WTC11 (cell line): ENCODE results near the gene SYTL2. TPM values are rescaled to one million over a fixed set of nuclear protein-coding genes. Genes with fewer than 3 reads are reported as not detected.

ENCODE experiments used
- ATAC-seq: fragments of 200-7000 bp; cut with Tn5 transposase; 2 replicates; pipeline ENCODE4 v1.10.0; 2021; ENCODE audit warnings: mild to moderate bottlenecking, moderate library complexity
- CTCF ChIA-PET: fragments of 300-600 bp; sonication (Branson Sonifier 250); formaldehyde crosslinking; loops from one replicate; lab custom pipeline; 2021; ENCODE audit warnings: antibody characterized with exemption; lab: Charles Lee
- POLR2A ChIA-PET: fragments of 350-600 bp; sonication (Branson Sonifier 250); formaldehyde crosslinking; loops from one replicate; lab custom pipeline; 2021; ENCODE audit warnings: antibody characterized with exemption; lab: Charles Lee
- DNase-seq: peaks from one replicate; pipeline ENCODE4 v3.0.0; 2021; ENCODE audit warnings: low spot score
- H3K27ac Mint-ChIP-seq: 2 replicates; pipeline ENCODE4 v1.8.0; 2021; ENCODE audit warnings: mixed read lengths
- H3K27me3 Mint-ChIP-seq: 2 replicates; pipeline ENCODE4 v1.8.0; 2021; ENCODE audit warnings: low read depth, mild to moderate bottlenecking, moderate library complexity, mixed read lengths
- H3K36me3 Mint-ChIP-seq: 2 replicates; pipeline ENCODE4 v1.8.0; 2021; ENCODE audit warnings: mixed read lengths
- H3K4me1 Mint-ChIP-seq: 2 replicates; pipeline ENCODE4 v1.8.0; 2022; ENCODE audit warnings: mixed read lengths
- H3K4me3 Mint-ChIP-seq: 2 replicates; pipeline ENCODE4 v1.8.0; 2021; ENCODE audit warnings: mild to moderate bottlenecking, moderate library complexity, mixed read lengths
- H3K9me3 Mint-ChIP-seq: 2 replicates; pipeline ENCODE4 v1.8.0; 2021; ENCODE audit warnings: mixed read lengths
- AR ChIP-seq: fragments of 250-450 bp; sonication (Bioruptor Pico); IDR thresholded peaks from 2 replicates; pipeline ENCODE4 v1.9.0; 2021; ENCODE audit warnings: mild to moderate bottlenecking
- CDX4 ChIP-seq: fragments of 250-450 bp; sonication (Bioruptor Pico); IDR thresholded peaks from 2 replicates; pipeline ENCODE4 v1.9.0; 2021; ENCODE audit warnings: moderate library complexity, mild to moderate bottlenecking, inconsistent platforms, borderline replicate concordance
- CREB1 ChIP-seq: sonication (generic); formaldehyde crosslinking; IDR thresholded peaks from 2 replicates; pipeline ENCODE4 v1.8.0; 2023; ENCODE audit warnings: mild to moderate bottlenecking, missing genetic modification reagents
- ERG ChIP-seq: fragments of 250-450 bp; sonication (Bioruptor Pico); IDR thresholded peaks from 2 replicates; pipeline ENCODE4 v1.8.0; 2021; ENCODE audit warnings: mild to moderate bottlenecking
- FOXJ3 ChIP-seq: sonication (generic); formaldehyde crosslinking; IDR thresholded peaks from 2 replicates; pipeline ENCODE4 v1.9.0; 2021; ENCODE audit warnings: missing genetic modification reagents, mild to moderate bottlenecking, borderline replicate concordance
- FOXP4 ChIP-seq: sonication (generic); formaldehyde crosslinking; IDR thresholded peaks from 2 replicates; pipeline ENCODE4 v1.8.0; 2022; ENCODE audit warnings: mild to moderate bottlenecking, missing genetic modification reagents
- MXD4 ChIP-seq: fragments of 250-450 bp; sonication (Bioruptor Pico); IDR thresholded peaks from 2 replicates; pipeline ENCODE4 v1.8.0; 2021; ENCODE audit warnings: mild to moderate bottlenecking, moderate library complexity, borderline replicate concordance
- NFYB ChIP-seq: sonication (generic); formaldehyde crosslinking; conservative IDR thresholded peaks from 2 replicates; pipeline ENCODE4 v1.8.0; 2022; ENCODE audit warnings: low read depth, missing genetic modification reagents
- NR1H2 ChIP-seq: sonication (generic); formaldehyde crosslinking; IDR thresholded peaks from 2 replicates; pipeline ENCODE4 v1.9.0; 2021; ENCODE audit warnings: mild to moderate bottlenecking, moderate library complexity, missing genetic modification reagents
- RELA ChIP-seq: sonication (generic); formaldehyde crosslinking; IDR thresholded peaks from 2 replicates; pipeline ENCODE4 v1.8.1; 2022; ENCODE audit warnings: missing genetic modification reagents, mild to moderate bottlenecking, borderline replicate concordance
- TCF7 ChIP-seq: sonication (generic); formaldehyde crosslinking; IDR thresholded peaks from 2 replicates; pipeline ENCODE4 v1.8.0; 2022; ENCODE audit warnings: mild to moderate bottlenecking, low read depth, missing genetic modification reagents, moderate library complexity
- ZNF219 ChIP-seq: sonication (generic); formaldehyde crosslinking; IDR thresholded peaks from 2 replicates; pipeline ENCODE4 v1.8.0; 2023; ENCODE audit warnings: missing genetic modification reagents, mild to moderate bottlenecking, borderline replicate concordance
- ZNF423 ChIP-seq: fragments of 250-450 bp; sonication (Bioruptor Pico); IDR thresholded peaks from 2 replicates; pipeline ENCODE4 v2.1.2; 2022; ENCODE audit warnings: mild to moderate bottlenecking, moderate library complexity
- total RNA-seq: library from RNA; stranded (reverse); gene quantifications from 3 replicates; pipeline ENCODE4 v1.2.3, GENCODE V29; 2021
- TF ChIP-seq, protein P1 (sequence below): sonication (generic); formaldehyde crosslinking; IDR thresholded peaks from 2 replicates; pipeline ENCODE4 v1.8.0; 2023; ENCODE audit warnings: mild to moderate bottlenecking, missing genetic modification reagents
- TF ChIP-seq, protein P2 (sequence below): sonication (generic); formaldehyde crosslinking; IDR thresholded peaks from 2 replicates; pipeline ENCODE4 v1.8.0; 2022; ENCODE audit warnings: mild to moderate bottlenecking, missing genetic modification reagents
- TF ChIP-seq, protein P3 (sequence below): sonication (generic); formaldehyde crosslinking; IDR thresholded peaks from 2 replicates; pipeline ENCODE4 v1.8.1; 2022; ENCODE audit warnings: mild to moderate bottlenecking, moderate library complexity, missing genetic modification reagents
- TF ChIP-seq, protein P4 (sequence below): fragments of 250-450 bp; sonication (Bioruptor Pico); conservative IDR thresholded peaks from 2 replicates; pipeline ENCODE4 v1.9.0; 2021; ENCODE audit warnings: mild to moderate bottlenecking

SYTL2 gene
- total RNA-seq, 1 experiment from 2014 or later, result 7.1 TPM

GRCh38 chr11:85697747-85698146 lies 113.2 kb downstream of the SYTL2 start:
- H3K9me3 Mint-ChIP-seq, result no peaks in the 10 kb centered on the region
- ChIA-PET POLR2A (interaction anchor here (0.5 kb wide), 1 partner anchor 1429 kb away, joined by 4 read pairs; no protein-coding TSS in a partner anchor), CTCF (no interaction called here)
- no peak for TF ChIP-seq ZNF423
- no peak for TF ChIP-seq MXD4 (CRISPR knock-in tag)
- TF ChIP-seq ZNF219, result no peak
- no peak for TF ChIP-seq NFYB (CRISPR knock-in tag)
- TF ChIP-seq TCF7 (CRISPR knock-in tag), result no peak
- TF ChIP-seq, protein P1, sequence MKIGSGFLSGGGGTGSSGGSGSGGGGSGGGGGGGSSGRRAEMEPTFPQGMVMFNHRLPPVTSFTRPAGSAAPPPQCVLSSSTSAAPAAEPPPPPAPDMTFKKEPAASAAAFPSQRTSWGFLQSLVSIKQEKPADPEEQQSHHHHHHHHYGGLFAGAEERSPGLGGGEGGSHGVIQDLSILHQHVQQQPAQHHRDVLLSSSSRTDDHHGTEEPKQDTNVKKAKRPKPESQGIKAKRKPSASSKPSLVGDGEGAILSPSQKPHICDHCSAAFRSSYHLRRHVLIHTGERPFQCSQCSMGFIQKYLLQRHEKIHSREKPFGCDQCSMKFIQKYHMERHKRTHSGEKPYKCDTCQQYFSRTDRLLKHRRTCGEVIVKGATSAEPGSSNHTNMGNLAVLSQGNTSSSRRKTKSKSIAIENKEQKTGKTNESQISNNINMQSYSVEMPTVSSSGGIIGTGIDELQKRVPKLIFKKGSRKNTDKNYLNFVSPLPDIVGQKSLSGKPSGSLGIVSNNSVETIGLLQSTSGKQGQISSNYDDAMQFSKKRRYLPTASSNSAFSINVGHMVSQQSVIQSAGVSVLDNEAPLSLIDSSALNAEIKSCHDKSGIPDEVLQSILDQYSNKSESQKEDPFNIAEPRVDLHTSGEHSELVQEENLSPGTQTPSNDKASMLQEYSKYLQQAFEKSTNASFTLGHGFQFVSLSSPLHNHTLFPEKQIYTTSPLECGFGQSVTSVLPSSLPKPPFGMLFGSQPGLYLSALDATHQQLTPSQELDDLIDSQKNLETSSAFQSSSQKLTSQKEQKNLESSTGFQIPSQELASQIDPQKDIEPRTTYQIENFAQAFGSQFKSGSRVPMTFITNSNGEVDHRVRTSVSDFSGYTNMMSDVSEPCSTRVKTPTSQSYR, result no peak
- no peak for TF ChIP-seq ERG (CRISPR knock-in tag)
- TF ChIP-seq, protein P2, sequence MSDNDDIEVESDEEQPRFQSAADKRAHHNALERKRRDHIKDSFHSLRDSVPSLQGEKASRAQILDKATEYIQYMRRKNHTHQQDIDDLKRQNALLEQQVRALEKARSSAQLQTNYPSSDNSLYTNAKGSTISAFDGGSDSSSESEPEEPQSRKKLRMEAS (CRISPR knock-in tag), result no peak
- no peak for TF ChIP-seq NR1H2 (CRISPR knock-in tag)
- no peak for TF ChIP-seq AR (CRISPR knock-in tag)
- TF ChIP-seq, protein P3, sequence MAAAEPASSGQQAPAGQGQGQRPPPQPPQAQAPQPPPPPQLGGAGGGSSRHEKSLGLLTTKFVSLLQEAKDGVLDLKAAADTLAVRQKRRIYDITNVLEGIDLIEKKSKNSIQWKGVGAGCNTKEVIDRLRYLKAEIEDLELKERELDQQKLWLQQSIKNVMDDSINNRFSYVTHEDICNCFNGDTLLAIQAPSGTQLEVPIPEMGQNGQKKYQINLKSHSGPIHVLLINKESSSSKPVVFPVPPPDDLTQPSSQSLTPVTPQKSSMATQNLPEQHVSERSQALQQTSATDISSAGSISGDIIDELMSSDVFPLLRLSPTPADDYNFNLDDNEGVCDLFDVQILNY (CRISPR knock-in tag), result no peak
- no peak for TF ChIP-seq FOXJ3
- no peak for TF ChIP-seq RELA (CRISPR knock-in tag)
- no peaks in the 10 kb centered on the region for H3K36me3 Mint-ChIP-seq
- peaks cover 13% of the 10 kb centered on the region for H3K4me1 Mint-ChIP-seq
- DNase-seq (no peak), ATAC-seq (no peak)
- H3K27ac Mint-ChIP-seq, result no peak overlapping the region
- no peak overlapping the region for H3K4me3 Mint-ChIP-seq
- H3K27me3 Mint-ChIP-seq, result no peaks in the 10 kb centered on the region

GRCh38 chr11:85695546-85695945 lies 115.4 kb downstream of the SYTL2 start:
- ChIA-PET POLR2A (no interaction called here), CTCF (interaction anchor here (1.0 to 1.4 kb wide), 5 partner anchors 10 to 131 kb away, joined by 3 to 4 read pairs (median 3); partner anchors contain the start of gene CCDC89)
- no peak overlapping the region for H3K4me3 Mint-ChIP-seq
- H3K9me3 Mint-ChIP-seq, result no peaks in the 10 kb centered on the region
- H3K27me3 Mint-ChIP-seq, result no peaks in the 10 kb centered on the region
- no peak overlapping the region for H3K27ac Mint-ChIP-seq
- no peaks in the 10 kb centered on the region for H3K36me3 Mint-ChIP-seq
- ATAC-seq (no peak), DNase-seq (no peak)
- no peak for TF ChIP-seq CDX4 (CRISPR knock-in tag)
- TF ChIP-seq, protein P4, sequence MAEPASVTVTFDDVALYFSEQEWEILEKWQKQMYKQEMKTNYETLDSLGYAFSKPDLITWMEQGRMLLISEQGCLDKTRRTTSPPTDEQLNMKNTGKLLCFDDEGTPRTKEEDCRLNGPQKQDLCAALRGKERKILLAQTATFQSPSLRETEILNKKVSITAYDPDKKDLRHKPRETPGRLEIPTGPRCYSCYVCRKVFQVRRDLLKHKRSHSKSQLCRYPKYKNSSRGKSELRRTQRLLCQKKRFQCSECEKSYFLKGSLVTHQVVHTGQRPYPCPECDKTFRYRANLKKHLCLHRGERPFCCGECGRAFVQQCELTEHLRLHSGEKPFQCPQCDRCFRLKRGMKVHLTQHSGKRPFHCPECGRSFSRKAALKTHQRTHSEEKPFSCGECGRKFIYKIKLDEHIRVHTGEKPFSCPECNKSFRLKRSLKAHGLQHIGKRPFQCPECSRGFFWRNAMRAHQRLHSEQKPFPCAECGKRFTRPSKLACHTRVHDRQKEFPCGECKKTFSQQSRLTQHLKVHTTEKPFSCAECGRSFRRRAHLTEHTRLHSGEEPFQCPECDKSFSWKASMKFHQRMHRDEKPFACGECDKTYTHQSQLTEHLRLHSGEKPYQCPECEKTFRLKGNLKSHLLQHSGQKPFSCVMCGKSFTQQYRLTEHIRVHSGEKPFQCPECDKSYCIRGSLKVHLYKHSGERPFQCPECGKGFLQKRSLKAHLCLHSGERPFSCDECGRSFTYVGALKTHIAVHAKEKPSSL (CRISPR knock-in tag), result no peak
- TF ChIP-seq CREB1 (CRISPR knock-in tag), result no peak
- TF ChIP-seq, protein P1, result no peak
- no peak for TF ChIP-seq FOXP4 (CRISPR knock-in tag)
- TF ChIP-seq ZNF219, result no peak
- H3K4me1 Mint-ChIP-seq, result peaks cover 17% of the 10 kb centered on the region
